NCI-H1092 treated with DMSO at 0.1 percent for 48 hours (cell line): ENCODE measurements around the gene PCDHGA4.
"Not testable (repeated sequence)": the region's sequence is repeated elsewhere in the genome, so short reads cannot be mapped to it uniquely, and the experiment has no call there.

Source experiments
- DNase-seq: peaks from one replicate; lab custom pipeline; 2025; lab: John Stamatoyannopoulos, UW

The PCDHGA4 gene

GRCh38 chr5:141384471-141385267 lies 29.8 kb downstream of the PCDHGA4 start:
- no peak for DNase-seq

- DNase-seq, result not testable (repeated sequence)
Observed at GRCh38 chr5:141387557-141388311, 32.9 kb downstream of the PCDHGA4 start, which contains the start of gene PCDHGB4. Gene PCDHGB4 (plus strand): TSS chr5:141387698. CDS start chr5:141387885, 187 bp downstream.

GRCh38 chr5:141388661-141389060 lies 33.8 kb downstream of the PCDHGA4 start:
- no peak for DNase-seq

- no peak for DNase-seq
Observed at GRCh38 chr5:141389153-141390042, 34.6 kb downstream of the PCDHGA4 start.

- no peak for DNase-seq
Observed at GRCh38 chr5:141392429-141393198, 37.8 kb downstream of the PCDHGA4 start, which contains the start of gene PCDHGA8. Gene PCDHGA8 (plus strand): TSS chr5:141392633. CDS start chr5:141392814, 181 bp downstream.

- no peak for DNase-seq
Observed at GRCh38 chr5:141393267-141393666, 38.4 kb downstream of the PCDHGA4 start.

- DNase-seq, result not testable (repeated sequence)
Observed at GRCh38 chr5:141394401-141395187, 39.8 kb downstream of the PCDHGA4 start.

GRCh38 chr5:141397756-141398551 lies 43.1 kb downstream of the PCDHGA4 start, which contains the start of gene PCDHGB5:
Gene PCDHGB5 (plus strand): TSS chr5:141397947. CDS start chr5:141398128, 181 bp downstream.
- not testable (repeated sequence) for DNase-seq

GRCh38 chr5:141398608-141399007 lies 43.8 kb downstream of the PCDHGA4 start:
- DNase-seq, result no peak

GRCh38 chr5:141399555-141400258 lies 44.9 kb downstream of the PCDHGA4 start:
- DNase-seq, result no peak

- DNase-seq, result no peak
Observed at GRCh38 chr5:141402553-141403243, 47.9 kb downstream of the PCDHGA4 start, which contains the start of gene PCDHGA9. Gene PCDHGA9 (plus strand): TSS chr5:141402778. CDS start chr5:141402953, 175 bp downstream.

- no peak for DNase-seq
Observed at GRCh38 chr5:141403387-141403786, 48.6 kb downstream of the PCDHGA4 start.
